Transverse colon (tissue), 4 donors: ENCODE results near the gene ACAN.

Experiments used
- EP300 ChIP-seq: sonication (generic); formaldehyde crosslinking; IDR thresholded peaks from one replicate; pipeline ENCODE4 v1.6.1; 2017; ENCODE audit warnings: antibody characterized with exemption, low read depth
- POLR2A ChIP-seq: fragments of 450-650 bp; IDR thresholded peaks from one replicate; pipeline ENCODE4 v1.6.1; 2016; ENCODE audit warnings: antibody characterized with exemption, mild to moderate bottlenecking, moderate library complexity
- POLR2AphosphoS5 ChIP-seq, 3 donors: sonication (generic); formaldehyde crosslinking; IDR thresholded peaks; one replicate each; pipeline ENCODE4 v1.6.1; 2016; ENCODE audit warnings: antibody characterized with exemption in 3 of 3
- TF ChIP-seq, protein P1 (sequence below), 5 experiments: fragments of 200-600 bp in 3 of 5; fragments of 450-650 bp in 2 of 5; sonication (generic) in 3 of 5; IDR thresholded peaks; 1 replicate in 2 of 5; 2 replicates in 3 of 5; pipeline ENCODE4 v1.5.1; 2016 to 2017; ENCODE audit warnings: antibody characterized with exemption in 5 of 5, inconsistent platforms in 3 of 5, mild to moderate bottlenecking in 2 of 5, moderate library complexity in 1 of 5

DNA sequence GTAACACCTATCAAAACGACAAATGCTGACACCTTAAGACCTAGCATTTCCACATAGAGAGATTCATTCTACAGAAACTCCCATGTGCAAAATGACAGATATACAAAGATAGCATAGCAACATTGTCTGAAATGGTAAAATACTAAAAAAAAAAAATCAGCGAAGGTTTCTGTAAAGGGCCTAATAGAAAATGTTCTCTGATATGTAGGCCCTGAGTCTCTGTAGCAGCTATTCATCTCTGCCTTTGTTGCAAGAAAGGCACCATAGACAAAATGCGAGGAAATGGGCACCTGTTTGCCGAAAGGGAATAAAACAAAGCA lies 110.6 kb downstream of the ACAN start:
- TF ChIP-seq, protein P1, sequence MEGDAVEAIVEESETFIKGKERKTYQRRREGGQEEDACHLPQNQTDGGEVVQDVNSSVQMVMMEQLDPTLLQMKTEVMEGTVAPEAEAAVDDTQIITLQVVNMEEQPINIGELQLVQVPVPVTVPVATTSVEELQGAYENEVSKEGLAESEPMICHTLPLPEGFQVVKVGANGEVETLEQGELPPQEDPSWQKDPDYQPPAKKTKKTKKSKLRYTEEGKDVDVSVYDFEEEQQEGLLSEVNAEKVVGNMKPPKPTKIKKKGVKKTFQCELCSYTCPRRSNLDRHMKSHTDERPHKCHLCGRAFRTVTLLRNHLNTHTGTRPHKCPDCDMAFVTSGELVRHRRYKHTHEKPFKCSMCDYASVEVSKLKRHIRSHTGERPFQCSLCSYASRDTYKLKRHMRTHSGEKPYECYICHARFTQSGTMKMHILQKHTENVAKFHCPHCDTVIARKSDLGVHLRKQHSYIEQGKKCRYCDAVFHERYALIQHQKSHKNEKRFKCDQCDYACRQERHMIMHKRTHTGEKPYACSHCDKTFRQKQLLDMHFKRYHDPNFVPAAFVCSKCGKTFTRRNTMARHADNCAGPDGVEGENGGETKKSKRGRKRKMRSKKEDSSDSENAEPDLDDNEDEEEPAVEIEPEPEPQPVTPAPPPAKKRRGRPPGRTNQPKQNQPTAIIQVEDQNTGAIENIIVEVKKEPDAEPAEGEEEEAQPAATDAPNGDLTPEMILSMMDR (IDR thresholded peaks at IDR 0.05): no peak
- no peak for TF ChIP-seq EP300
- TF ChIP-seq POLR2A: no peak
- TF ChIP-seq POLR2AphosphoS5 (IDR thresholded peaks at IDR 0.05): no peak
